Measurements from ENCODE around the gene CHTOP.

CHTOP gene

GRCh38 chr1:153646672-153647345, 12.9 kb downstream of the CHTOP start:
- no peak for TF ChIP-seq CTCF (IDR thresholded peaks at IDR 0.05; ENCODE audit: extremely low read depth, missing control alignments)
- no peak for DNase-seq (ENCODE audit: low spot score)

GRCh38 chr1:153647346-153647714, 13.5 kb downstream of the CHTOP start:
- no peak for DNase-seq (ENCODE audit: low spot score)
- no peak for TF ChIP-seq CTCF (IDR thresholded peaks at IDR 0.05; ENCODE audit: extremely low read depth, missing control alignments)

GRCh38 chr1:153648000-153648643, 14.3 kb downstream of the CHTOP start:
- DNase-seq (ENCODE audit: low spot score), result no peak
- no peak for TF ChIP-seq CTCF (IDR thresholded peaks at IDR 0.05; ENCODE audit: extremely low read depth, missing control alignments)

GRCh38 chr1:153649137-153649862, 15.4 kb downstream of the CHTOP start:
- no peak for TF ChIP-seq CTCF (IDR thresholded peaks at IDR 0.05; ENCODE audit: extremely low read depth, missing control alignments)
- no peak for DNase-seq (ENCODE audit: low spot score)

GRCh38 chr1:153649863-153650235, 16.0 kb downstream of the CHTOP start:
- no peak for TF ChIP-seq CTCF (IDR thresholded peaks at IDR 0.05; ENCODE audit: extremely low read depth, missing control alignments)
- DNase-seq (ENCODE audit: low spot score), result no peak

- TF ChIP-seq CTCF (IDR thresholded peaks at IDR 0.05; ENCODE audit: extremely low read depth, missing control alignments), result no peak
- no peak for DNase-seq (ENCODE audit: low spot score)
These were observed 17.9 kb downstream of the CHTOP start for GRCh38 chr1:153651771-153652170.

- TF ChIP-seq CTCF (IDR thresholded peaks at IDR 0.05; ENCODE audit: extremely low read depth, missing control alignments), result no peak
- DNase-seq (ENCODE audit: low spot score), result no peak
These were observed 19.1 kb downstream of the CHTOP start for GRCh38 chr1:153652805-153653500.
